H54 (cell line): Measurements from ENCODE around the gene ZBTB18.

Source experiments
- DNase-seq: peaks from one replicate; pipeline ENCODE4 v3.0.0; 2011; ENCODE audit warnings: low spot score, mixed read lengths; ENCODE audit not compliant: insufficient read length
- FAIRE-seq: peaks from 3 replicates; lab custom pipeline; 2011; peaks lifted over from hg19 to GRCh38; lab: Jason Lieb, UNC
- POLR2A ChIP-seq: IDR thresholded peaks from 2 replicates; pipeline ENCODE4 v1.6.1; 2011; ENCODE audit warnings: low read depth, mild to moderate bottlenecking, low read length

ZBTB18 gene

GRCh38 chr1:244063498-244063897, 12.4 kb downstream of the ZBTB18 start:
- FAIRE-seq (no peak), DNase-seq (no peak)
- TF ChIP-seq POLR2A, result no peak

GRCh38 chr1:244064621-244065020, 13.5 kb downstream of the ZBTB18 start:
- DNase-seq (no peak), FAIRE-seq (no peak)
- TF ChIP-seq POLR2A, result no peak

GRCh38 chr1:244065063-244065793, 14.1 kb downstream of the ZBTB18 start:
- no peak for FAIRE-seq
- DNase-seq, result no peak
- TF ChIP-seq POLR2A, result no peak

- DNase-seq (no peak), FAIRE-seq (no peak)
- TF ChIP-seq POLR2A, result no peak
Measured at GRCh38 chr1:244065960-244066388, 14.9 kb downstream of the ZBTB18 start.

- FAIRE-seq (no peak), DNase-seq (no peak)
- no peak for TF ChIP-seq POLR2A
Measured at GRCh38 chr1:244066954-244067716, 16.1 kb downstream of the ZBTB18 start.

- FAIRE-seq (no peak), DNase-seq (no peak)
Measured at GRCh38 chr1:244067893-244068292, 16.8 kb downstream of the ZBTB18 start.

GRCh38 chr1:244068567-244068966, 17.5 kb downstream of the ZBTB18 start:
- no peak for DNase-seq
- no peak for TF ChIP-seq POLR2A
- FAIRE-seq, result no peak

More at GRCh38 chr1:244067893-244068292, 16.8 kb downstream of the ZBTB18 start:
- no peak for TF ChIP-seq POLR2A

- no peak for TF ChIP-seq POLR2A
- no peak for DNase-seq
- FAIRE-seq, result no peak
Measured at GRCh38 chr1:244069326-244069898, 18.3 kb downstream of the ZBTB18 start.

GRCh38 chr1:244074559-244075171, 23.6 kb downstream of the ZBTB18 start:
- TF ChIP-seq POLR2A, result no peak
- DNase-seq, result no peak
- no peak for FAIRE-seq

GRCh38 chr1:244075247-244075722, 24.2 kb downstream of the ZBTB18 start:
- no peak for DNase-seq
- no peak for TF ChIP-seq POLR2A
- FAIRE-seq, result no peak

GRCh38 chr1:244076740-244077139, 25.7 kb downstream of the ZBTB18 start:
- DNase-seq (no peak), FAIRE-seq (no peak)
- no peak for TF ChIP-seq POLR2A

- no peak for TF ChIP-seq POLR2A
- FAIRE-seq (no peak), DNase-seq (no peak)
Measured at GRCh38 chr1:244077473-244078220, 26.6 kb downstream of the ZBTB18 start.

GRCh38 chr1:244080343-244080929, 29.4 kb downstream of the ZBTB18 start:
- TF ChIP-seq POLR2A, result no peak
- no peak for DNase-seq
- no peak for FAIRE-seq
